Nephron (organoid): ENCODE results near the gene ITGB5.

Source experiments
- H3K27ac Mint-ChIP-seq, 3 experiments: 2 replicates each; pipeline ENCODE4 v1.8.0; 2020; ENCODE audit warnings: mixed read lengths in 3 of 3, mild to moderate bottlenecking in 2 of 3, moderate library complexity in 1 of 3
- H3K27me3 Mint-ChIP-seq: 2 replicates; pipeline ENCODE4 v1.8.0; 2021; ENCODE audit warnings: low read depth, mild to moderate bottlenecking, moderate library complexity, mixed read lengths
- H3K36me3 Mint-ChIP-seq: 2 replicates; pipeline ENCODE4 v1.8.0; 2020; ENCODE audit warnings: low read depth, mixed read lengths
- H3K4me1 Mint-ChIP-seq: 2 replicates; pipeline ENCODE4 v1.8.0; 2020; ENCODE audit warnings: mixed read lengths
- H3K4me3 Mint-ChIP-seq, 3 experiments: 2 replicates each; pipeline ENCODE4 v1.8.0; 2020; ENCODE audit warnings: mild to moderate bottlenecking in 3 of 3, mixed read lengths in 3 of 3, moderate library complexity in 2 of 3
- H3K9me3 Mint-ChIP-seq: 2 replicates; pipeline ENCODE4 v1.8.0; 2020; ENCODE audit warnings: mixed read lengths
- TF ChIP-seq, protein P1 (sequence below), 3 experiments: fragments of 200-600 bp; sonication (generic); IDR thresholded peaks; one replicate each; pipeline ENCODE4 v1.5.0; 2021; ENCODE audit warnings: antibody characterized with exemption in 3 of 3; ENCODE audit not compliant: unreplicated experiment in 3 of 3

The ITGB5 gene

DNA sequence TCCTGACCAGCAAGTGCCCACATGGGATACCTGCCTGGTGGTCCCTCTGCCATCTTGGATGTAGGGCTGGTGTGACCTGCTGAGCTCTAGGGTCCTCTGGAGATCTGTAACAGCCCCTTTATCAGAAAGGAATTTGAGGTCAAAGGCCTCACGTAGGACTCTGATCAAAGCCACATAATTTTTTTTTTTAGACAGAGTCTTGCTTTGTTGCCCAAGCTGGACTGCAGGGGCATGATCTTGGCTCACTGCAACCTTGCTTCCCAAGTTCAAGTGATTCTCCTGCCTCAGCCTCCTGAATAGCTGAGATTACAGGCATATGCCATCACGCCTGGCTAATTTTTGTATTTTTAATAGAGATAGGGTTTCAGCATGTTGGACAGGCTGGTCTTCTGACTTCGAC lies 9.5 kb downstream of the ITGB5 start:
- Mint-ChIP-seq H3K36me3 (no peaks in the 10 kb centered on the region), H3K27ac (no peak overlapping the region), H3K4me1 (peaks cover 27% of the 10 kb centered on the region), H3K27me3 (peaks cover 18% of the 10 kb centered on the region), H3K4me3 (no peak overlapping the region), H3K9me3 (no peaks in the 10 kb centered on the region)
- TF ChIP-seq, protein P1, sequence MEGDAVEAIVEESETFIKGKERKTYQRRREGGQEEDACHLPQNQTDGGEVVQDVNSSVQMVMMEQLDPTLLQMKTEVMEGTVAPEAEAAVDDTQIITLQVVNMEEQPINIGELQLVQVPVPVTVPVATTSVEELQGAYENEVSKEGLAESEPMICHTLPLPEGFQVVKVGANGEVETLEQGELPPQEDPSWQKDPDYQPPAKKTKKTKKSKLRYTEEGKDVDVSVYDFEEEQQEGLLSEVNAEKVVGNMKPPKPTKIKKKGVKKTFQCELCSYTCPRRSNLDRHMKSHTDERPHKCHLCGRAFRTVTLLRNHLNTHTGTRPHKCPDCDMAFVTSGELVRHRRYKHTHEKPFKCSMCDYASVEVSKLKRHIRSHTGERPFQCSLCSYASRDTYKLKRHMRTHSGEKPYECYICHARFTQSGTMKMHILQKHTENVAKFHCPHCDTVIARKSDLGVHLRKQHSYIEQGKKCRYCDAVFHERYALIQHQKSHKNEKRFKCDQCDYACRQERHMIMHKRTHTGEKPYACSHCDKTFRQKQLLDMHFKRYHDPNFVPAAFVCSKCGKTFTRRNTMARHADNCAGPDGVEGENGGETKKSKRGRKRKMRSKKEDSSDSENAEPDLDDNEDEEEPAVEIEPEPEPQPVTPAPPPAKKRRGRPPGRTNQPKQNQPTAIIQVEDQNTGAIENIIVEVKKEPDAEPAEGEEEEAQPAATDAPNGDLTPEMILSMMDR (IDR thresholded peaks at IDR 0.05; ENCODE audit: unreplicated experiment in 3 of 3): no peak

- Mint-ChIP-seq H3K27me3 (peaks cover 13% of the 10 kb centered on the region), H3K4me3 (no peak overlapping the region), H3K36me3 (peaks cover 4% of the 10 kb centered on the region)
These were observed 10.7 kb downstream of the ITGB5 start for GRCh38 chr3:124876401-124876878.

GRCh38 chr3:124873226-124873625 lies 13.9 kb downstream of the ITGB5 start:
- H3K27me3 Mint-ChIP-seq: peaks cover 9% of the 10 kb centered on the region
- H3K4me3 Mint-ChIP-seq: no peak overlapping the region
- H3K4me1 Mint-ChIP-seq: peaks cover 5% of the 10 kb centered on the region
- no peaks in the 10 kb centered on the region for H3K9me3 Mint-ChIP-seq
- TF ChIP-seq, protein P1 (IDR thresholded peaks at IDR 0.05; ENCODE audit: unreplicated experiment in 3 of 3): no peak
- no peak overlapping the region for H3K27ac Mint-ChIP-seq
- H3K36me3 Mint-ChIP-seq: peaks cover 13% of the 10 kb centered on the region

More at GRCh38 chr3:124876401-124876878, 10.7 kb downstream of the ITGB5 start:
- Mint-ChIP-seq H3K9me3 (no peaks in the 10 kb centered on the region), H3K4me1 (peaks cover 18% of the 10 kb centered on the region), H3K27ac (no peak overlapping the region)
- TF ChIP-seq, protein P1 (IDR thresholded peaks at IDR 0.05; ENCODE audit: unreplicated experiment in 3 of 3): no peak

GRCh38 chr3:124867511-124867910 lies 19.7 kb downstream of the ITGB5 start:
- no peak overlapping the region for H3K4me3 Mint-ChIP-seq
- no peak overlapping the region for H3K27ac Mint-ChIP-seq
- TF ChIP-seq, protein P1 (IDR thresholded peaks at IDR 0.05; ENCODE audit: unreplicated experiment in 3 of 3): no peak
- peaks cover 21% of the 10 kb centered on the region for H3K36me3 Mint-ChIP-seq
- no peaks in the 10 kb centered on the region for H3K9me3 Mint-ChIP-seq
- peaks cover 5% of the 10 kb centered on the region for H3K27me3 Mint-ChIP-seq
- peaks cover 5% of the 10 kb centered on the region for H3K4me1 Mint-ChIP-seq

GRCh38 chr3:124862006-124862405 lies 25.2 kb downstream of the ITGB5 start:
- peaks cover 7% of the 10 kb centered on the region for H3K4me1 Mint-ChIP-seq
- H3K27me3 Mint-ChIP-seq: peaks cover 5% of the 10 kb centered on the region
- H3K36me3 Mint-ChIP-seq: peaks cover 10% of the 10 kb centered on the region
- H3K4me3 Mint-ChIP-seq: no peak overlapping the region
- H3K27ac Mint-ChIP-seq: no peak overlapping the region
- no peaks in the 10 kb centered on the region for H3K9me3 Mint-ChIP-seq
- TF ChIP-seq, protein P1 (IDR thresholded peaks at IDR 0.05; ENCODE audit: unreplicated experiment in 3 of 3): no peak

- Mint-ChIP-seq H3K27ac (peak overlapping the region in 2 of 3 experiments; percentile 63 to 70), H3K4me3 (no peak overlapping the region), H3K9me3 (no peaks in the 10 kb centered on the region), H3K27me3 (peaks cover 5% of the 10 kb centered on the region), H3K36me3 (peaks cover 8% of the 10 kb centered on the region), H3K4me1 (peaks cover 7% of the 10 kb centered on the region)
- TF ChIP-seq, protein P1 (IDR thresholded peaks at IDR 0.05; ENCODE audit: unreplicated experiment in 3 of 3): no peak
These were observed 26.1 kb downstream of the ITGB5 start for GRCh38 chr3:124861041-124861440.
